ENCODE measurements around the gene ZBTB25. TPM values are rescaled to one million over a fixed set of nuclear protein-coding genes. Genes with fewer than 3 reads are reported as not detected.
"Not testable (repeated sequence)": the region's sequence is repeated elsewhere in the genome, so short reads cannot be mapped to it uniquely, and the experiment has no call there.

ZBTB25 gene
- polyA plus RNA-seq, 1 donor (not counting 4 experiments of a cell fraction or from before 2014, with no cell fraction given), result 6.8 TPM

GRCh38 chr14:64518229-64518628 is 14.6 kb upstream of the ZBTB25 start:
- TF ChIP-seq EZH2 (IDR thresholded peaks at IDR 0.05; ENCODE audit: low read length) (no peak), CTCF (optimal IDR thresholded peaks at IDR 0.05 in 1 of 3, IDR thresholded peaks at IDR 0.05 in 1 of 3, conservative IDR thresholded peaks at IDR 0.05 in 1 of 3; ENCODE audit: extremely low read depth in 1 of 3, insufficient read depth in 2 of 3, low read length in 3 of 3) (no peak)
- no peaks in the 10 kb centered on the region for H4K20me1 ChIP-seq (ENCODE audit: control insufficient read depth, extremely low read depth, insufficient read depth, low read length)

GRCh38 chr14:64517667-64518066 is 14.0 kb upstream of the ZBTB25 start:
- dilution Hi-C loops (cut with MboI; ENCODE audit: extremely low pct_ligation_motif_present, low sequenced_read_pairs); H3K4me1 ChIP-seq (ENCODE audit: control insufficient read depth, extremely low read depth, insufficient read depth, low read length); H3K27me3 ChIP-seq (ENCODE audit: control insufficient read depth, extremely low read depth, insufficient read depth, low read length); H3K36me3 ChIP-seq (ENCODE audit: control insufficient read depth in 2 of 2, extremely low read depth in 1 of 2, insufficient read depth in 2 of 2, low read length in 2 of 2); FAIRE-seq; H3K27ac ChIP-seq (ENCODE audit: control insufficient read depth, insufficient read depth, low read length); H4K20me1 ChIP-seq (ENCODE audit: control insufficient read depth, extremely low read depth, insufficient read depth, low read length); H3K9me1 ChIP-seq (ENCODE audit: control insufficient read depth, extremely low read depth, insufficient read depth, low read length); H3K9me3 ChIP-seq (ENCODE audit: control insufficient read depth, low read depth, low read length); H3K4me2 ChIP-seq (ENCODE audit: control insufficient read depth, extremely low read depth, insufficient read depth, low read depth, low read length); H3K9ac ChIP-seq (ENCODE audit: control insufficient read depth, extremely low read depth, insufficient read depth, low read length); H2AFZ ChIP-seq (ENCODE audit: control insufficient read depth, low read length); DNase-seq (ENCODE audit: low read depth, low spot score); H3K4me3 ChIP-seq (ENCODE audit: control insufficient read depth in 2 of 3, extremely low read depth in 1 of 3, insufficient read depth in 2 of 3, low read depth in 1 of 3, low read length in 3 of 3): not testable (repeated sequence)
- H3K79me2 ChIP-seq (ENCODE audit: control insufficient read depth, insufficient read depth, low read length), result peaks cover 78% of the 10 kb centered on the region

More at GRCh38 chr14:64518229-64518628, 14.6 kb upstream of the ZBTB25 start:
- H3K36me3 ChIP-seq (ENCODE audit: control insufficient read depth in 2 of 2, extremely low read depth in 1 of 2, insufficient read depth in 2 of 2, low read length in 2 of 2), result peaks cover 9 to 15% of the 10 kb centered on the region in 2 experiments
- H3K9me3 ChIP-seq (ENCODE audit: control insufficient read depth, low read depth, low read length), result no peaks in the 10 kb centered on the region
- no peaks in the 10 kb centered on the region for H3K4me1 ChIP-seq (ENCODE audit: control insufficient read depth, extremely low read depth, insufficient read depth, low read length)
- no peak overlapping the region for H3K4me2 ChIP-seq (ENCODE audit: control insufficient read depth, extremely low read depth, insufficient read depth, low read depth, low read length)
- H3K27ac ChIP-seq (ENCODE audit: control insufficient read depth, insufficient read depth, low read length), result no peak overlapping the region
- no peak overlapping the region for H3K9ac ChIP-seq (ENCODE audit: control insufficient read depth, extremely low read depth, insufficient read depth, low read length)
- DNase-seq (ENCODE audit: low read depth, low spot score) (no peak), FAIRE-seq (no peak)
- no peak overlapping the region for H2AFZ ChIP-seq (ENCODE audit: control insufficient read depth, low read length)
- dilution Hi-C loops (cut with MboI; ENCODE audit: extremely low pct_ligation_motif_present, low sequenced_read_pairs), result no loop called here
- H3K27me3 ChIP-seq (ENCODE audit: control insufficient read depth, extremely low read depth, insufficient read depth, low read length), result no peaks in the 10 kb centered on the region
- no peaks in the 10 kb centered on the region for H3K9me1 ChIP-seq (ENCODE audit: control insufficient read depth, extremely low read depth, insufficient read depth, low read length)
- no peak overlapping the region for H3K4me3 ChIP-seq (ENCODE audit: control insufficient read depth in 2 of 3, extremely low read depth in 1 of 3, insufficient read depth in 2 of 3, low read depth in 1 of 3, low read length in 3 of 3)
- peaks cover 77% of the 10 kb centered on the region for H3K79me2 ChIP-seq (ENCODE audit: control insufficient read depth, insufficient read depth, low read length)

GRCh38 chr14:64516969-64517368 is 13.3 kb upstream of the ZBTB25 start:
- FAIRE-seq (no peak), DNase-seq (ENCODE audit: low read depth, low spot score) (no peak)
- Histone ChIP-seq H3K9me3 (ENCODE audit: control insufficient read depth, low read depth, low read length) (no peaks in the 10 kb centered on the region), H3K4me2 (ENCODE audit: control insufficient read depth, extremely low read depth, insufficient read depth, low read depth, low read length) (no peak overlapping the region), H3K36me3 (ENCODE audit: control insufficient read depth in 2 of 2, extremely low read depth in 1 of 2, insufficient read depth in 2 of 2, low read length in 2 of 2) (peaks cover 4 to 11% of the 10 kb centered on the region in 2 experiments), H3K27me3 (ENCODE audit: control insufficient read depth, extremely low read depth, insufficient read depth, low read length) (no peaks in the 10 kb centered on the region), H3K79me2 (ENCODE audit: control insufficient read depth, insufficient read depth, low read length) (peaks cover 83% of the 10 kb centered on the region), H3K4me3 (ENCODE audit: control insufficient read depth in 2 of 3, extremely low read depth in 1 of 3, insufficient read depth in 2 of 3, low read depth in 1 of 3, low read length in 3 of 3) (no peak overlapping the region), H2AFZ (ENCODE audit: control insufficient read depth, low read length) (no peak overlapping the region), H3K27ac (ENCODE audit: control insufficient read depth, insufficient read depth, low read length) (no peak overlapping the region), H3K4me1 (ENCODE audit: control insufficient read depth, extremely low read depth, insufficient read depth, low read length) (no peaks in the 10 kb centered on the region), H3K9me1 (ENCODE audit: control insufficient read depth, extremely low read depth, insufficient read depth, low read length) (no peaks in the 10 kb centered on the region), H4K20me1 (ENCODE audit: control insufficient read depth, extremely low read depth, insufficient read depth, low read length) (peaks cover 2% of the 10 kb centered on the region), H3K9ac (ENCODE audit: control insufficient read depth, extremely low read depth, insufficient read depth, low read length) (no peak overlapping the region)
- dilution Hi-C loops (cut with MboI; ENCODE audit: extremely low pct_ligation_motif_present, low sequenced_read_pairs), result no loop called here
- TF ChIP-seq EZH2 (IDR thresholded peaks at IDR 0.05; ENCODE audit: low read length) (no peak), CTCF (optimal IDR thresholded peaks at IDR 0.05 in 1 of 3, IDR thresholded peaks at IDR 0.05 in 1 of 3, conservative IDR thresholded peaks at IDR 0.05 in 1 of 3; ENCODE audit: extremely low read depth in 1 of 3, insufficient read depth in 2 of 3, low read length in 3 of 3) (no peak)
